Panc1 (cell line): ENCODE measurements around the gene PRDM2. TPM values are rescaled to one million over a fixed set of nuclear protein-coding genes. Genes with fewer than 3 reads are reported as not detected.

ENCODE experiments used
- ATAC-seq: fragments of 200-7000 bp; cut with Tn5 transposase; 2 replicates; pipeline ENCODE4 v1.9.1; 2020; ENCODE audit warnings: mild to moderate bottlenecking, moderate library complexity
- BruUV-seq: library from RNA; stranded (reverse); fragments of 400-500 nt; replicated peaks from 2 replicates; lab custom pipeline; 2021; lab: Mats Ljungman, UMichigan
- CTCF ChIA-PET: fragments of 300-600 bp; sonication (Branson Sonifier 250); formaldehyde crosslinking; loops from one replicate; lab custom pipeline; 2022; ENCODE audit warnings: antibody characterized with exemption; lab: Charles Lee
- POLR2A ChIA-PET: fragments of 300-600 bp; sonication (Branson Sonifier 250); formaldehyde crosslinking; loops from one replicate; lab custom pipeline; 2022; ENCODE audit warnings: antibody characterized with exemption; lab: Charles Lee
- DNase-seq: peaks from one replicate; pipeline ENCODE4 v3.0.0-alpha.2; 2010; ENCODE audit warnings: low read depth, low spot score
- H3K27ac ChIP-seq: 2 replicates; pipeline ENCODE4 v1.5.1; 2011; ENCODE audit warnings: mild to moderate bottlenecking, low read length, inconsistent platforms
- H3K27me3 ChIP-seq: fragments of 200-500 bp; sonication (Bioruptor generic); 2 replicates; pipeline ENCODE4 v1.6.0; 2014; ENCODE audit warnings: low read length, inconsistent platforms; ENCODE audit not compliant: control insufficient read depth, insufficient read depth
- H3K36me3 ChIP-seq: fragments of 200-500 bp; sonication (Bioruptor generic); 2 replicates; pipeline ENCODE4 v1.5.1; 2014; ENCODE audit warnings: inconsistent platforms, mild to moderate bottlenecking, low read length, moderate library complexity; ENCODE audit not compliant: control insufficient read depth, insufficient read depth
- H3K4me1 ChIP-seq: 2 replicates; pipeline ENCODE4 v1.5.1; 2011; ENCODE audit warnings: inconsistent platforms, mild to moderate bottlenecking, low read length, moderate library complexity; ENCODE audit not compliant: control insufficient read depth, insufficient read depth
- H3K4me3 ChIP-seq, 2 experiments: 2 replicates each; pipeline ENCODE4 v1.5.1; 2011 to 2012; ENCODE audit warnings: low read depth in 2 of 2, low read length in 2 of 2, mild to moderate bottlenecking in 2 of 2, inconsistent platforms in 1 of 2, moderate library complexity in 1 of 2
- H3K9me3 ChIP-seq: fragments of 200-500 bp; sonication (Bioruptor generic); 2 replicates; pipeline ENCODE4 v1.5.1; 2014; ENCODE audit warnings: low read depth, mild to moderate bottlenecking, inconsistent platforms, low read length, moderate library complexity; ENCODE audit not compliant: control insufficient read depth, insufficient read depth
- CTCF ChIP-seq: fragments of 450-650 bp; IDR thresholded peaks from 2 replicates; pipeline ENCODE4 v1.5.1; 2017; ENCODE audit warnings: mild to moderate bottlenecking
- POLR2AphosphoS5 ChIP-seq: IDR thresholded peaks from 2 replicates; pipeline ENCODE4 v1.6.1; 2012; ENCODE audit warnings: mild to moderate bottlenecking, low read depth, low read length, moderate library complexity
- REST ChIP-seq, 2 experiments: IDR thresholded peaks; 2 replicates each; pipeline ENCODE4 v1.6.1; 2011 to 2012; ENCODE audit warnings: low read depth in 2 of 2, control low read depth in 1 of 2, low read length in 1 of 2, mild to moderate bottlenecking in 1 of 2, moderate library complexity in 1 of 2; ENCODE audit not compliant: insufficient read depth in 1 of 2
- SIN3A ChIP-seq: IDR thresholded peaks from 2 replicates; pipeline ENCODE4 v1.6.1; 2012; ENCODE audit warnings: low read depth, mild to moderate bottlenecking, low read length, moderate library complexity, borderline replicate concordance; ENCODE audit not compliant: insufficient read depth
- TCF7L2 ChIP-seq: IDR thresholded peaks from 2 replicates; pipeline ENCODE4 v1.6.1; 2011; ENCODE audit warnings: mild to moderate bottlenecking, low read depth, low read length, inconsistent platforms
- in situ Hi-C: cut with HindIII; loops from 2 replicates; pipeline ENCODE4 v1.10.0; 2016; ENCODE audit warnings: low sequenced_read_pairs, low pct_unique_long_range_greater_than_20kb
- intact Hi-C: fragments of 100-400 bp; cut with micrococcal nuclease; formaldehyde crosslinking; loops from one replicate; pipeline ENCODE4 v1.10.0; 2022; ENCODE audit not compliant: unreplicated experiment
- total RNA-seq: library from RNA; stranded (reverse); gene quantifications from one replicate; pipeline ENCODE4 v1.2.1, GENCODE V29; 2021; ENCODE audit not compliant: unreplicated experiment

PRDM2 gene
- total RNA-seq, 1 experiment from 2014 or later, result 40.3 TPM

GRCh38 chr1:13814131-13814530 lies 114.1 kb downstream of the PRDM2 start:
- H3K4me3 ChIP-seq, result no peak overlapping the region
- H3K36me3 ChIP-seq, result no peaks in the 10 kb centered on the region
- no peaks in the 10 kb centered on the region for H3K9me3 ChIP-seq
- ChIA-PET CTCF (no interaction called here), POLR2A (no interaction called here)
- ATAC-seq, result no peak
- in situ Hi-C loops (no loop called here), intact Hi-C loops (no loop called here)
- no TSS peak for BruUV-seq
- no peak overlapping the region for H3K27ac ChIP-seq
- no peaks in the 10 kb centered on the region for H3K4me1 ChIP-seq
- TF ChIP-seq REST (IDR thresholded peaks at IDR 0.05; ENCODE audit: insufficient read depth in 1 of 2, low read depth in 2 of 2, low read length in 1 of 2) (no peak), TCF7L2 (no peak), POLR2AphosphoS5 (no peak)
- H3K27me3 ChIP-seq, result no peaks in the 10 kb centered on the region
- no peak for DNase-seq

GRCh38 chr1:13816016-13816760 lies 116.2 kb downstream of the PRDM2 start:
- H3K9me3 ChIP-seq, result no peaks in the 10 kb centered on the region
- in situ Hi-C loops, result no loop called here
- intact Hi-C loops, result no loop called here
- H3K36me3 ChIP-seq, result no peaks in the 10 kb centered on the region
- DNase-seq (no peak), ATAC-seq (no peak)
- POLR2A ChIA-PET, result no interaction called here
- no peaks in the 10 kb centered on the region for H3K4me1 ChIP-seq
- CTCF ChIA-PET, result interaction anchor here (0.5 to 0.6 kb wide), 2 partner anchors 15 to 140 kb away, joined by 3 read pairs; no protein-coding TSS in a partner anchor
- H3K4me3 ChIP-seq, result no peak overlapping the region
- H3K27me3 ChIP-seq, result no peaks in the 10 kb centered on the region
- no TSS peak for BruUV-seq
- TF ChIP-seq TCF7L2 (no peak), POLR2AphosphoS5 (no peak), SIN3A (no peak), CTCF (no peak), REST (IDR thresholded peaks at IDR 0.05; ENCODE audit: insufficient read depth in 1 of 2, low read depth in 2 of 2, low read length in 1 of 2) (no peak)
- H3K27ac ChIP-seq, result no peak overlapping the region
